ENCODE results near the gene PLN. TPM values are rescaled to one million over a fixed set of nuclear protein-coding genes. Genes with fewer than 3 reads are reported as not detected.

The PLN gene
- total and polyA plus RNA-seq, 10 of the 15 experiments (the other 5 are each of a cell fraction or from before 2014, with no cell fraction given), result 0.16 to 0.44 TPM; not detected in 8

DNA sequence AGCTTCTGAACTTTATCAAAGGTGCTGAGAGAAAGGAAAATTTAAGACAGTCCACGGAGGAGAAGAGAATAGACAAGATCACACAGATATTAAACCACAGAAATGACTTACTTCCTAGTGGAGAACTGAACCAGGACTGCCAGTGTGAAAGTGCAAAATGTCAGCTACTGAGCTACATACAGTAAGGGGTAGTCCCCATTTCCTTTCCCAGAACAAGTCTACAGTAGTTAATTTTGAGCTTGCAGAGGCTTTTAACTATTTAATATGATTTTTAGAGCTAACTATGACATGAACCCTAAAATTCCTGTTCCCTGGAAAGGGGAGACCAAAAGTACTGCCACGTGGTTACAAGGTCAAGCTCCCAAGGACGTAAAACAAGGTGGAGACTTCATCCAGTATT lies 58.2 kb downstream of the PLN start:
- FAIRE-seq, result no peak

More for the DNA sequence above, 58.2 kb downstream of the PLN start:
- ChIA-PET SMC1A (ENCODE audit: uncharacterized antibody, unreplicated experiment) (interaction anchor here (1.0 to 1.5 kb wide), 4 partner anchors 8 to 40 kb away, joined by 4 to 7 read pairs (median 4); no protein-coding TSS in a partner anchor), CTCF (interaction anchor here (0.8 to 1.4 kb wide), 6 partner anchors 9 to 194 kb away, joined by 3 to 8 read pairs (median 4); no protein-coding TSS in a partner anchor), POLR2A (interaction anchor here (0.7 kb wide), 2 partner anchors 125 to 622 kb away, joined by 4 to 8 read pairs; no protein-coding TSS in a partner anchor), RAD21 (ENCODE audit: unreplicated experiment) (interaction anchor here (1.1 kb wide), 1 partner anchor 41 kb away, joined by 3 read pairs; no protein-coding TSS in a partner anchor)
- 51% methylated on average over 3 of the region's 3 CpGs for WGBS (ENCODE audit: insufficient coverage, insufficient replicate concordance, low lambda C conversion rate, missing lambda C conversion rate)
- peak; percentile 54 for ATAC-seq
- Histone ChIP-seq H3K36me3 (ENCODE audit: control insufficient read depth in 2 of 2, insufficient read depth in 2 of 2, low read length in 1 of 2) (no peaks in the 10 kb centered on the region), H4K20me1 (ENCODE audit: control insufficient read depth, insufficient read depth) (no peaks in the 10 kb centered on the region), H3K27me3 (replicated peaks in 1 of 2; ENCODE audit: control insufficient read depth in 2 of 2, insufficient read depth in 2 of 2, low read length in 1 of 2) (no peaks in the 10 kb centered on the region), H3K9me3 (replicated peaks; ENCODE audit: control insufficient read depth, insufficient read depth, low read length) (no peaks in the 10 kb centered on the region; the same call in 1 of the 3 replicates), H3K9ac (ENCODE audit: control insufficient read depth, insufficient read depth, low read length) (no peak overlapping the region), H3K27ac (ENCODE audit: control insufficient read depth, insufficient read depth) (no peak overlapping the region), H2AFZ (ENCODE audit: control insufficient read depth, low read depth, low read length) (no peak overlapping the region), H3K79me2 (ENCODE audit: control insufficient read depth, insufficient read depth, low read length) (no peaks in the 10 kb centered on the region; the same call in 1 of the 2 replicates), H3K4me1 (ENCODE audit: control insufficient read depth, insufficient read depth, low read length) (no peaks in the 10 kb centered on the region; the same call in 1 of the 2 replicates), H3K4me2 (ENCODE audit: control insufficient read depth, insufficient read depth) (no peak overlapping the region), H3K4me3 (no peak overlapping the region)
- in situ Hi-C loops (cut with MboI) (no loop called here), intact Hi-C loops (cut with micrococcal nuclease; ENCODE audit: unreplicated experiment) (no loop called here)
- no peak for DNase-seq (ENCODE audit: low read depth, low spot score)
- TF ChIP-seq, protein P1, sequence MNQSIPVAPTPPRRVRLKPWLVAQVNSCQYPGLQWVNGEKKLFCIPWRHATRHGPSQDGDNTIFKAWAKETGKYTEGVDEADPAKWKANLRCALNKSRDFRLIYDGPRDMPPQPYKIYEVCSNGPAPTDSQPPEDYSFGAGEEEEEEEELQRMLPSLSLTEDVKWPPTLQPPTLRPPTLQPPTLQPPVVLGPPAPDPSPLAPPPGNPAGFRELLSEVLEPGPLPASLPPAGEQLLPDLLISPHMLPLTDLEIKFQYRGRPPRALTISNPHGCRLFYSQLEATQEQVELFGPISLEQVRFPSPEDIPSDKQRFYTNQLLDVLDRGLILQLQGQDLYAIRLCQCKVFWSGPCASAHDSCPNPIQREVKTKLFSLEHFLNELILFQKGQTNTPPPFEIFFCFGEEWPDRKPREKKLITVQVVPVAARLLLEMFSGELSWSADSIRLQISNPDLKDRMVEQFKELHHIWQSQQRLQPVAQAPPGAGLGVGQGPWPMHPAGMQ (IDR thresholded peaks at IDR 0.05; ENCODE audit: borderline replicate concordance), result no peak
- TF ChIP-seq EP300 (IDR thresholded peaks at IDR 0.05; ENCODE audit: borderline replicate concordance in 1 of 2, control insufficient read depth in 1 of 2, low read depth in 2 of 2, low read length in 2 of 2) (no peak), HDGF (IDR thresholded peaks at IDR 0.05) (no peak), ZNF384 (IDR thresholded peaks at IDR 0.05; ENCODE audit: borderline replicate concordance, low read depth, low read length) (no peak), ETV6 (conservative IDR thresholded peaks at IDR 0.05 in 1 of 2, IDR thresholded peaks at IDR 0.05 in 1 of 2; ENCODE audit: borderline replicate concordance in 1 of 2, low read depth in 1 of 2) (no peak), MYB (IDR thresholded peaks at IDR 0.05; ENCODE audit: borderline replicate concordance, low read depth, low read length) (no peak), USF1 (IDR thresholded peaks at IDR 0.05; ENCODE audit: borderline replicate concordance, extremely low read length, insufficient read depth, low read depth, low read length) (no peak)
- no TSS peak for BruUV-seq (replicated peaks)

All from GM12878 (cell line).